GM21390 (cell line): ENCODE measurements around the gene KCNIP3.
"Not testable (repeated sequence)": the region's sequence is repeated elsewhere in the genome, so short reads cannot be mapped to it uniquely, and the experiment has no call there.

ENCODE experiments used
- ATAC-seq: cut with Tn5 transposase; IDR thresholded peaks from one replicate; pipeline ENCODE4 v1.9.1; 2021; ENCODE audit not compliant: unreplicated experiment

The KCNIP3 gene

GRCh38 chr2:95402370-95403203 lies 105.4 kb downstream of the KCNIP3 start, which contains the start of gene FAHD2A:
FAHD2A (plus strand) TSS chr2:95402708; CDS start chr2:95405559, 2,851 bp downstream.
- peak; percentile 96 for ATAC-seq

GRCh38 chr2:95403204-95403721 lies 106.1 kb downstream of the KCNIP3 start:
- peak; percentile 37 for ATAC-seq

GRCh38 chr2:95403824-95404223 lies 106.7 kb downstream of the KCNIP3 start:
- not testable (repeated sequence) for ATAC-seq

GRCh38 chr2:95404676-95405075 lies 107.5 kb downstream of the KCNIP3 start:
- ATAC-seq: not testable (repeated sequence)

GRCh38 chr2:95411239-95411638 lies 114.1 kb downstream of the KCNIP3 start:
- ATAC-seq: not testable (repeated sequence)

- ATAC-seq: peak; percentile 72
Observed at GRCh38 chr2:95414015-95414594, 117.0 kb downstream of the KCNIP3 start.

GRCh38 chr2:95415138-95415537 lies 118.0 kb downstream of the KCNIP3 start:
- ATAC-seq: not testable (repeated sequence)

- ATAC-seq: not testable (repeated sequence)
Observed at GRCh38 chr2:95415561-95415960, 118.4 kb downstream of the KCNIP3 start.

GRCh38 chr2:95427196-95427867 lies 130.2 kb downstream of the KCNIP3 start:
- ATAC-seq: not testable (repeated sequence)

- not testable (repeated sequence) for ATAC-seq
Observed at GRCh38 chr2:95429748-95430467, 132.8 kb downstream of the KCNIP3 start.

- not testable (repeated sequence) for ATAC-seq
Observed at GRCh38 chr2:95433373-95433772, 136.2 kb downstream of the KCNIP3 start.

GRCh38 chr2:95433973-95434372 lies 136.8 kb downstream of the KCNIP3 start:
- ATAC-seq: not testable (repeated sequence)

- ATAC-seq: not testable (repeated sequence)
Observed at GRCh38 chr2:95434507-95435076, 137.4 kb downstream of the KCNIP3 start.

- not testable (repeated sequence) for ATAC-seq
Observed at GRCh38 chr2:95435162-95435871, 138.2 kb downstream of the KCNIP3 start.
